ENCODE data around the gene HAUS6. TPM values are rescaled to one million over a fixed set of nuclear protein-coding genes. Genes with fewer than 3 reads are reported as not detected.
A peak's percentile ranks its signal among the peaks of the same experiment; 100 is the strongest.

The HAUS6 gene
- total and polyA plus RNA-seq, 2 of the 8 experiments (the other 6 are each of a cell fraction or from before 2014, with no cell fraction given) = 11.7 to 52.4 TPM

GRCh38 chr9:19108038-19108437 is 5.3 kb upstream of the HAUS6 start:
- H2BK15ac ChIP-seq (ENCODE audit: low read length) = no peak overlapping the region
- H2BK20ac ChIP-seq (ENCODE audit: low read length) = no peak overlapping the region
- no peak overlapping the region for H3K18ac ChIP-seq (ENCODE audit: extremely low read depth, low read length)
- no peak for DNase-seq (ENCODE audit: low read depth in 1 of 2, low spot score in 2 of 2)
- H3K14ac ChIP-seq (ENCODE audit: insufficient read length) = no peak overlapping the region
- no peaks in the 10 kb centered on the region for H3K9me3 ChIP-seq (ENCODE audit: insufficient read depth in 2 of 2, low read depth in 1 of 2, low read length in 1 of 2)
- H3K79me2 ChIP-seq (ENCODE audit: control insufficient read depth in 1 of 2, insufficient read depth in 2 of 2, low read length in 2 of 2) = no peaks in the 10 kb centered on the region
- H2BK5ac ChIP-seq (ENCODE audit: low read depth, low read length) = no peak overlapping the region
- H4K5ac ChIP-seq (ENCODE audit: insufficient read length, low read depth, low read length) = no peak overlapping the region
- no peak overlapping the region for H3K23ac ChIP-seq (ENCODE audit: insufficient read length)
- no peak overlapping the region for H3K4me3 ChIP-seq (ENCODE audit: extremely low read depth in 1 of 4, insufficient read depth in 2 of 4, low read depth in 3 of 4, low read length in 4 of 4)
- ChIA-PET CTCF (ENCODE audit: partially characterized antibody) (interaction anchor here (0.7 kb wide), 1 partner anchor 43 kb away, joined by 3 read pairs; no protein-coding TSS in a partner anchor), POLR2A (ENCODE audit: partially characterized antibody) (no interaction called here)
- no peak for FAIRE-seq
- H2AK5ac ChIP-seq (ENCODE audit: low read depth, low read length) = no peak overlapping the region
- H3K56ac ChIP-seq (replicated peaks; ENCODE audit: insufficient read length, low read depth, low read length) = no peak overlapping the region
- H3K4ac ChIP-seq (replicated peaks; ENCODE audit: insufficient read length, low read depth, low read length) = no peak overlapping the region
- H2BK120ac ChIP-seq (replicated peaks; ENCODE audit: low read depth, low read length) = no peak overlapping the region
- no peaks in the 10 kb centered on the region for H3K23me2 ChIP-seq (ENCODE audit: low read depth, low read length)
- no peaks in the 10 kb centered on the region for H3K27me3 ChIP-seq (replicated peaks in 1 of 4; ENCODE audit: control insufficient read depth in 3 of 4, extremely low read depth in 1 of 4, insufficient read depth in 3 of 4, low read length in 3 of 4)
- H2AFZ ChIP-seq (ENCODE audit: low read length) = peak overlapping the region; percentile 63; the same call in 1 of the 2 replicates
- no peaks in the 10 kb centered on the region for H4K20me1 ChIP-seq (replicated peaks in 1 of 2; ENCODE audit: control insufficient read depth in 1 of 2, insufficient read depth in 2 of 2, low read length in 2 of 2)
- no peak overlapping the region for H2BK12ac ChIP-seq (ENCODE audit: low read depth, low read length)
- no peaks in the 10 kb centered on the region for H3K36me3 ChIP-seq (ENCODE audit: control insufficient read depth in 2 of 4, insufficient read depth in 4 of 4, low read length in 3 of 4)
- no peak overlapping the region for H3K4me2 ChIP-seq (ENCODE audit: insufficient read depth in 1 of 2, low read depth in 2 of 2, low read length in 2 of 2)
- H3K4me1 ChIP-seq (replicated peaks in 1 of 4; ENCODE audit: control insufficient read depth in 3 of 4, insufficient read depth in 4 of 4, low read length in 3 of 4) = no peaks in the 10 kb centered on the region; a peak in 1 of 7 replicates
- no peak overlapping the region for H3K9ac ChIP-seq (replicated peaks in 1 of 4; ENCODE audit: extremely low read depth in 1 of 4, low read depth in 3 of 4, low read length in 3 of 4)
- H3K27ac ChIP-seq (ENCODE audit: low read depth, low read length) = no peak overlapping the region
- H4K91ac ChIP-seq (replicated peaks; ENCODE audit: insufficient read length, low read length) = no peak overlapping the region
- H3K79me1 ChIP-seq (ENCODE audit: low read depth, low read length) = no peaks in the 10 kb centered on the region
- no peak overlapping the region for H4K8ac ChIP-seq (ENCODE audit: extremely low read depth, insufficient read depth, low read length)
- TF ChIP-seq POU5F1 (IDR thresholded peaks at IDR 0.05; ENCODE audit: low read depth, low read length) = no peak
- no peak for TF ChIP-seq NANOG (IDR thresholded peaks at IDR 0.05; ENCODE audit: insufficient read depth, low read depth, low read length, poor library complexity, severe bottlenecking)
- TF ChIP-seq RBBP5 (IDR thresholded peaks at IDR 0.05; ENCODE audit: borderline replicate concordance, low read depth, low read length) = no peak
- no peak for TF ChIP-seq ASH2L (IDR thresholded peaks at IDR 0.05; ENCODE audit: low read length)
- no peak for TF ChIP-seq CBX5 (IDR thresholded peaks at IDR 0.05; ENCODE audit: low read depth, low read length)
- TF ChIP-seq KDM4A (IDR thresholded peaks at IDR 0.05; ENCODE audit: low read depth, low read length, severe bottlenecking) = no peak
- no peak for TF ChIP-seq CBX8 (IDR thresholded peaks at IDR 0.05; ENCODE audit: borderline replicate concordance, low read depth, low read length)
- no peak for TF ChIP-seq JUN (IDR thresholded peaks at IDR 0.05; ENCODE audit: low read depth, low read length)
- TF ChIP-seq, protein P1, sequence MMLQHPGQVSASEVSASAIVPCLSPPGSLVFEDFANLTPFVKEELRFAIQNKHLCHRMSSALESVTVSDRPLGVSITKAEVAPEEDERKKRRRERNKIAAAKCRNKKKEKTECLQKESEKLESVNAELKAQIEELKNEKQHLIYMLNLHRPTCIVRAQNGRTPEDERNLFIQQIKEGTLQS (IDR thresholded peaks at IDR 0.05; ENCODE audit: insufficient read depth, low read depth, low read length) = 0 out of 2 replicates have a peak, but pooled peaks have one; percentile 39
- TF ChIP-seq BACH1 (IDR thresholded peaks at IDR 0.05; ENCODE audit: low read length) = no peak
- no peak for TF ChIP-seq CHD1 (IDR thresholded peaks at IDR 0.05; ENCODE audit: low read depth, low read length)
- TF ChIP-seq, protein P2, sequence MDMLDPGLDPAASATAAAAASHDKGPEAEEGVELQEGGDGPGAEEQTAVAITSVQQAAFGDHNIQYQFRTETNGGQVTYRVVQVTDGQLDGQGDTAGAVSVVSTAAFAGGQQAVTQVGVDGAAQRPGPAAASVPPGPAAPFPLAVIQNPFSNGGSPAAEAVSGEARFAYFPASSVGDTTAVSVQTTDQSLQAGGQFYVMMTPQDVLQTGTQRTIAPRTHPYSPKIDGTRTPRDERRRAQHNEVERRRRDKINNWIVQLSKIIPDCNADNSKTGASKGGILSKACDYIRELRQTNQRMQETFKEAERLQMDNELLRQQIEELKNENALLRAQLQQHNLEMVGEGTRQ (IDR thresholded peaks at IDR 0.05; ENCODE audit: low read length) = peak; percentile 70
- TF ChIP-seq TBP (IDR thresholded peaks at IDR 0.05; ENCODE audit: low read depth, low read length) = no peak
- TF ChIP-seq SRF (IDR thresholded peaks at IDR 0.05; ENCODE audit: low read depth, low read length) = no peak
